Femur (tissue), 1 donor: Measurements from ENCODE around the gene ERCC2.
"Not testable (repeated sequence)": the region's sequence is repeated elsewhere in the genome, so short reads cannot be mapped to it uniquely, and the experiment has no call there.

ENCODE experiments used
- DNase-seq: peaks from one replicate; pipeline ENCODE4 v3.0.0-alpha.2; 2017

The ERCC2 gene

GRCh38 chr19:45327404-45328143 lies 42.8 kb downstream of the ERCC2 start:
- no peak for DNase-seq

GRCh38 chr19:45324349-45324907 lies 45.9 kb downstream of the ERCC2 start:
- DNase-seq: no peak

- peak; percentile 75 for DNase-seq
These were observed 46.7 kb downstream of the ERCC2 start for GRCh38 chr19:45323671-45324081.

DNA sequence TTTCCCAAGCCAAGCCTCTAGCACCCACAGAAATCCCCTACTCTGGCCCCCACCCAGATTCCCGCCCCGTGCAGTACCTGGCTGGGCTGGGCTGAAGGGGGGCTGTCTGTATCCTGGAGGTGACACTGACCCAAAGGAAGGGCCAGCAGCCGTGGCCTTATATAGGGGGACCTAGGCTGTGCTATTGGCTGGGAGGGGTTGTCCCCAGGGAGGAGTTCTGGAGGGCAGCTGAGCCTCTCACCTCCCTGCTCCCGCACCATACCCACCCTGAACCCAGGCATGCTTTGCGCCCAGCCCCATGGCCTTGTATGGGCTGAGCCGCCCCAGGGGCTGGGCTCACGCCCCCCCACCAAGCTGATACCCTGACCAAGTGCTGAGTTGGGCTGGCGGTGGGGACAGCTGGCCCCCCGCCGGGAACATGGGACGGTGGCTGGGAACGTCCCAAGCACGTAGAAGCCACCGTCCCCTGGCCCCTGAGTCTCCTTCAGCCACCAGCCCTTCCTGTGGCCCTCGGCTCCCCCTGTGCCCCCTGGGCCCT lies 47.6 kb downstream of the ERCC2 start, which contains the start of gene CKM:
Gene CKM, minus strand, starts transcription at position 132 of the 538 bp plus-strand sequence. CDS start 3,162 bp downstream, outside the sequence.
- DNase-seq: peak; percentile 74

DNA sequence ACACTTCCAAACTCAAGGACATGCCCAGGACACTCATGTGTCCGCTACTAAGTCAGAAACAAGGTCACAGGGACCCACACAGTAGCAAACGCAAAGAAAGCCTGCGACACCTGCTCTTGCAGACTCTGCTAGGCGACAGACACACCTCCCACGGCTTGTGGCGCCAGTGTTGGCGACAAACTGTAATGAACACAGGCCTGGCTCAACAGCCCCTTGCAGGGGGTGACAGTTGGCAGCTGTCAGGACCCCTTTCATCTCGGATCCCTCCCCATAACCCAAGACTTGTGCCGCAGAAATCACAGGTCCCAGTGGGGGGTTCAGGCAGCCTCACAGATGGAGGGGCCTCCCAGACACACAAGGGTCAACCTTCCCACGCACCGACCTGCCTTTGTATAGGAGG lies 48.1 kb downstream of the ERCC2 start:
- DNase-seq: no peak

GRCh38 chr19:45321848-45322247 lies 48.5 kb downstream of the ERCC2 start:
- peak; percentile 62 for DNase-seq

DNA sequence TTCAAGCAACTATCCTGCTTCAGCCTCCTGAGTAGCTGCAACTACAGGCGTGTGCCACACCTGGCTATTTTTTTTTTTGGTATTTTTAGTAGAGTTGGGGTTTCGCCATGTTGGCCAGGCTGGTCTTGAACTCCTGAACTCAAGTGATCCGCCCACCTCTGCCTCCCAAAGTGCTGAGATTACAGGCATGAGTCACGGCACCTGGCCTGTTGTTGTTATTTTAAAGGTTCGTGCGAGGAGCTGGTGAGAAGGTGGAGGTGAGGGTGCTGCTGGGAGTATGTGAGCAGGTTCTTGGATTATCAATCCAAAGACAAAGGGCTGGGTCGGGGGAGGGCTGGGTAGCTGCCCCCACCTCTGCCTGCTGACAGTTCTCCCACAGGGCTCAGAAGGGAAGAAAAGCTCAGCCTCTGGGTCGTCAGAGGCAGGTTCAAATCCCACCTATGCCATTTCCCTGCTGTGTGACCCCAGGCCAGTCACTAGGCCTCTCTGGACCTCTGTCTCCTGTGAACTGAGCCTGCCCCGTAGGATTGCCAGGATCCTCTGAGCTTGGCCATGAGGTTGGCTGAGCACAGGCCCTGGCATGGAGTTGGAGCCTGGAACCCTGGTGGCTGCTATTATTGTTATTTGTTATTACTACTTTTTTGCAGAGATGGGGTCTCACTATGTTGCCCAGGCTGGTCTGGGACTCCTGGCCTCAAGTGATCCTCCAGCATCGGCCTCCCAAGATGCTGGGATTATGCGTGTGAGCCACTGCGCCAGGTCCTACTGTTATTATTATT lies 49.2 kb downstream of the ERCC2 start:
- DNase-seq: no peak

DNA sequence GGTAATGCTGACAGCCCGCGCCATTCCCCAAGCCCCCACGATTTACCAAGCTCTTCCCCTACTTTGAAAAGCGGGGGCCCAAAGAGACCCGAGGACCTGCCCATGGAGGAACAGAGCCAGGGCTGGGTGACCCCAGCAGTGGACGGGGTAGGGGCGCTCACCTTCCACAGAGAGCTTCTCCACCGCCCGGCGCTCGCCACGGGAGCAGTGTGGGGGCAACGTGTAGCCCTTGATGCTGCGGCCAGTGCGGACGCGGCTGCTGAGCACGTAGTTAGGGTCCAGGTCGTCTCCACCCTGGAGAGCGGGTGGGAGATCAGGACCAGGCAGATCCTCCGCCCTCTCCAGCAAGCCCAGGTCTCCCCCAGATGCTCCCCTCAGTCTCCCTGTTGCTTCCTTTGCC lies 55.1 kb downstream of the ERCC2 start:
- no peak for DNase-seq

GRCh38 chr19:45314708-45315245 lies 55.6 kb downstream of the ERCC2 start:
- DNase-seq: no peak

DNA sequence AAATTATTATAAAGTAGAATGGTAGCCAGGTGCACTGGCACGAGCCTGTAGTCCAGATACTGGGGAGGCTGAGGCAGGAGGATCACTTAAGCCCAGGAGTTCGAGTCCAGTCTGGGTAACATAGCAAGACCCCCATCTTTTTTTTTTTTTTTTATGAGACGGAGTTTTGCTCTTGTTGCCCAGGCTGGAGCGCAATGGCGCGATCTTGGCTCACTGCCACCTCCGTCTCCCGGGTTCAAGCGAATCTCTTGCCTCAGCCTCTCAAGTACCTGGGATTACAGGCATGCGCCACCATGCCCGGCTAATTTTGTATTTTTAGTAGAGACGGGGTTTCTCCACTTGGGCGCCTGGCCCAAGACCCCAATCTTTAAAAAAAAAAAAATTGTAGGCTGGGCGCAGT lies 58.1 kb downstream of the ERCC2 start:
- DNase-seq: not testable (repeated sequence)

DNA sequence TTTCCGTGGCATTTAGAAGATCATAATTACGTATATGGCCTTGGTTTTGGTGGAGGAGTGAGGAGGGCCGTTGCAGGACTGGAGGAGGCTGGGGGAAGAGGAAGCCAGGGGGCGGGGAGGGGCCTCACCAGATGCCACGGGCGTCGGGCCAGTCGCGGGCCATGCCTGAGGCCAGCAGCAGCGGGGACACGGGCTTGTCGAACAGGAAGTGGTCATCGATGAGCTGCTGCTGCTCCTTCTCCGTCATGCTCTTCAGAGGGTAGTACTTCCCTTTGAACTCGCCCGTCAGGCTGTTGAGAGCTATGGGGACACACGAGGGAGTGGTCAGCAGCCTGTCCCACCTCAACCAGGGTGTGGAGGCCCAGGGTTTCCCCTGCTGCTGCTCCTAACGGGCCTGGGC lies 58.8 kb downstream of the ERCC2 start:
- DNase-seq: peak; percentile 81

DNA sequence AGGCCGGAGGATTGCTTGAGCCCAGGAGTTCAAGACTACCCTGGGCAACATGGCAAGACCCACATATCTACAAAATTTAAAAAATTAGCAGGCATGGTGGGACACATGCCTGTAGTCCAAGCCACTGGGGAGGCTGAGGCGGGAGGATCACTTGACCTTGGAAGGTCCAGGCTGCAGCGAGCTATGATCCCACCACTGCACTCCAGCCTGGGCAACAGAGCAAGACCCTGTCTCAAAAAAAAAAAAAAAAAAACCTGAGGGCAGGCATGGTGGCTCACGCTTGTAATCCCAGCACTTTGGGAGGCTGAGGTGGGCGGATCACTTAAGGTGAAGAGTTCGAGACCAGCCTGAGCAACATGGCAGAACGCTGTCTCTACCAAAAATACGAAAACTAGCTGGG lies 61.1 kb downstream of the ERCC2 start:
- DNase-seq: not testable (repeated sequence)

- no peak for DNase-seq
These were observed 63.0 kb downstream of the ERCC2 start for GRCh38 chr19:45307361-45307760.

DNA sequence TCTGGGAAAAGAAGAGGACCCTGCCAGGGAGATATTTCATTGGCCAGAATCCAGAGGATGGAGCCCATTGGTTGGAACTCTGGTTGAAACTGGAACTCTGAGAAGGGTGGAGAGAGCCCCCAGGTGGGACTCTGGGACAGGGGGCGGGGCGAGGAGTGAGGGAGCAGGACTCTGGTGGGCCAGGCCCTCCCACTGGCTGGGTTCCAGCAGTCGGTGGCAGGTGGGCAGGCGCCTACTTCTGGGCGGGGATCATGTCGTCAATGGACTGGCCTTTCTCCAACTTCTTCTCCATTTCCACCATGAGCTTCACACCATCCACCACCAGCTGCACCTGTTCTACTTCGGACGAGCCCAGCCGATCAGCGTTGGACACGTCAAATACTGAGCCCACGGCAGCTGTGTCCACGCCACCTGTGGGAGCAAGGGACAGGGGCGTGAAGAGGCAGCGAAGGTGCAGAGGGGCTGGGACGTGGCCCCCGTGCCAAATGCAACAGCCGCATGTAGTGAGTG lies 63.8 kb downstream of the ERCC2 start:
- DNase-seq: peak; percentile 73

- DNase-seq: no peak
These were observed 64.3 kb downstream of the ERCC2 start for GRCh38 chr19:45306040-45306439.

DNA sequence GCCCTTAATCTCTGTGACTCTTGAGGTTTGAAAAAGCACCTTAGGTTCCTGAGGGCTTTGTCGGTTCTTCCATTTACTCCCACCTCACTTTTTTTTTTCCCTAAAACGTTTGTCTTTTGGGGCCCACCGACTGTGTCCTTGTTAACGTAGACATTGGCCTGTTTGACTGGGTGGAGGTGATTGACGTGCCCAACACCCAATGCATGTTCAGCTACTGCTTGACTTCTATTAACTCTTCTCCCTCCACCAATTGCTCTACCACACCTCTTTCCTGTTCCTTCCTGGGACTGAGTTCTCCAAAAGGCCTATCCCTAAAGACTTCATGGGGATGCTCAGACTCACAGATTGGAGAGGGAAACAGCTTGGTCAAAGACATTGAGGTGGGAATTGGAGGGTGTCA lies 65.0 kb downstream of the ERCC2 start:
- no peak for DNase-seq

GRCh38 chr19:45305007-45305406 lies 65.4 kb downstream of the ERCC2 start:
- DNase-seq: no peak

GRCh38 chr19:45304141-45304926 lies 66.0 kb downstream of the ERCC2 start:
- DNase-seq: no peak

DNA sequence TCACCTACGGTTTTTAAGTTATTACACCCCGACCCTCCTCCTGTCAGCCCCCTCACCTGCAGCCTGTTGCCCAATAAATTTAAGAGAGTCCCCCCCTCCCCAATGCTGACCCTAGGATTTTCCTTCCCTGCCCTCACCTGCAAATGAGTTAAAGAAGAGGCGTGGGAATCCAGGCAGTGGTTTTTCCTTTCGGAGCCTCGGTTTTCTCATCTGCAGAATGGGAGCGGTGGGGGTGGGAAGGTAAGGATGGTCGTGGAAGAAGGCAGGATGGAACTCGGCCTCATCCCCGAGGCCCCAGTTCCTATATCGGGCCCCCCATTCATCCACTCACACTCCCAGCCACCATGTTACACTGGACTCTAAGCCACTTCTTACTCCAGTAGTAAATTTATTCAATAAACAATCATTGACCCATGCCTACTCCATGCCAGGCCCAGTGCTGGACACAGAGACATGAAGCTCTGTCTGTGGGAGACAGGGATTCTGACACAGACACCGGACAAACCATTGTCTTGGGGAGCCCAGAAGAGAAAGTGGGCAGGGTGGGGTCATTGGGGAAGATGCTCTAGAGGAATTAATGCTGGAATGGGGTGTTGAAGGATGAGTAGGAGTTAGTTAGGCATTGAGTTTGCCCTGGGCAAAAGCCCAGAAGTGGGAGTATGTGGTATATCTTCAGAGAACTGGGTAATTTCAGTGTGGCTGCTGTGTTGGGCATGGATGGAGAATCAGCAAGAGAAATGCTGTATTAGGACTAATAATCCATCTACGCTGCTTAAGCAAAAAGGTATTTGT lies 66.9 kb downstream of the ERCC2 start:
- no peak for DNase-seq

GRCh38 chr19:45302416-45302815 lies 68.0 kb downstream of the ERCC2 start:
- DNase-seq: no peak
